SK-N-SH treated with all-trans-retinoic acid at 6 μM for 48 hours (cell line): ENCODE data around the gene SMOC2.

Experiments used
- ATAC-seq: fragments of 200-7000 bp; cut with Tn5 transposase; 3 replicates; pipeline ENCODE4 v1.9.1; 2020; ENCODE audit warnings: mild to moderate bottlenecking, moderate library complexity
- BACH2 ChIP-seq: fragments of 250-450 bp; sonication (Bioruptor Pico); IDR thresholded peaks from 2 replicates; pipeline ENCODE4 v1.9.0; 2021; ENCODE audit warnings: mild to moderate bottlenecking, borderline replicate concordance
- CSDC2 ChIP-seq: fragments of 250-450 bp; sonication (Bioruptor Pico); IDR thresholded peaks from 2 replicates; pipeline ENCODE4 v1.5.0; 2020; ENCODE audit warnings: mild to moderate bottlenecking, moderate library complexity
- ESRRG ChIP-seq: fragments of 250-450 bp; sonication (Bioruptor Pico); IDR thresholded peaks from 2 replicates; pipeline ENCODE4 v1.6.1; 2021; ENCODE audit warnings: mild to moderate bottlenecking
- ISL1 ChIP-seq: fragments of 250-450 bp; sonication (Bioruptor Pico); IDR thresholded peaks from 2 replicates; pipeline ENCODE4 v2.1.2; 2022; ENCODE audit warnings: mild to moderate bottlenecking, moderate library complexity
- OSR1 ChIP-seq: fragments of 250-450 bp; sonication (Bioruptor Pico); IDR thresholded peaks from 2 replicates; pipeline ENCODE4 v1.8.0; 2022; ENCODE audit warnings: moderate library complexity, mild to moderate bottlenecking, inconsistent platforms
- PATZ1 ChIP-seq: fragments of 250-450 bp; sonication (Bioruptor Pico); IDR thresholded peaks from 2 replicates; pipeline ENCODE4 v1.8.0; 2020; ENCODE audit warnings: mild to moderate bottlenecking, moderate library complexity, borderline replicate concordance
- POU6F1 ChIP-seq: fragments of 250-450 bp; sonication (Bioruptor Pico); IDR thresholded peaks from 2 replicates; pipeline ENCODE4 v1.8.0; 2021; ENCODE audit warnings: low read depth, mild to moderate bottlenecking, moderate library complexity, borderline replicate concordance
- PPARA ChIP-seq: fragments of 250-450 bp; sonication (Bioruptor Pico); IDR thresholded peaks from 2 replicates; pipeline ENCODE4 v1.5.0; 2020; ENCODE audit warnings: mild to moderate bottlenecking, borderline replicate concordance
- RARB ChIP-seq: fragments of 250-450 bp; sonication (Bioruptor Pico); IDR thresholded peaks from 2 replicates; pipeline ENCODE4 v1.8.0; 2021; ENCODE audit warnings: mild to moderate bottlenecking, moderate library complexity
- SNAI2 ChIP-seq: fragments of 250-450 bp; sonication (Bioruptor Pico); IDR thresholded peaks from 2 replicates; pipeline ENCODE4 v1.5.0; 2020; ENCODE audit warnings: mild to moderate bottlenecking, moderate library complexity
- TCF4 ChIP-seq: fragments of 250-450 bp; sonication (Bioruptor Pico); IDR thresholded peaks from 2 replicates; pipeline ENCODE4 v1.8.0; 2021; ENCODE audit warnings: mild to moderate bottlenecking, moderate library complexity, borderline replicate concordance
- TOX ChIP-seq: fragments of 250-450 bp; sonication (Bioruptor Pico); IDR thresholded peaks from 2 replicates; pipeline ENCODE4 v1.8.0; 2021; ENCODE audit warnings: mild to moderate bottlenecking, moderate library complexity, borderline replicate concordance
- TSHZ2 ChIP-seq: fragments of 250-450 bp; sonication (Bioruptor Pico); IDR thresholded peaks from 2 replicates; pipeline ENCODE4 v1.5.0; 2020; ENCODE audit warnings: mild to moderate bottlenecking, moderate library complexity
- ZC3H10 ChIP-seq: fragments of 250-450 bp; sonication (Bioruptor Pico); IDR thresholded peaks from 2 replicates; pipeline ENCODE4 v1.5.1; 2021; ENCODE audit warnings: mild to moderate bottlenecking, moderate library complexity
- ZFP3 ChIP-seq: fragments of 250-450 bp; sonication (Bioruptor Pico); IDR thresholded peaks from 2 replicates; pipeline ENCODE4 v1.5.0; 2020; ENCODE audit warnings: mild to moderate bottlenecking, moderate library complexity
- ZFP30 ChIP-seq: fragments of 450-650 bp; formaldehyde crosslinking; IDR thresholded peaks from 2 replicates; pipeline ENCODE4 v1.5.0; 2022; ENCODE audit warnings: mild to moderate bottlenecking, moderate library complexity
- ZNF565 ChIP-seq: fragments of 450-650 bp; formaldehyde crosslinking; conservative IDR thresholded peaks from 2 replicates; pipeline ENCODE4 v1.5.0; 2020; ENCODE audit warnings: low read depth, mild to moderate bottlenecking, moderate library complexity
- ZNF70 ChIP-seq: fragments of 450-650 bp; formaldehyde crosslinking; IDR thresholded peaks from 2 replicates; pipeline ENCODE4 v1.5.0; 2020; ENCODE audit warnings: mild to moderate bottlenecking, moderate library complexity

Gene SMOC2

GRCh38 chr6:168440520-168441433 lies at the start of gene SMOC2:
SMOC2 (plus strand) TSS chr6:168441184; CDS start chr6:168441371, 187 bp downstream.
- ATAC-seq = no peak
- TF ChIP-seq CSDC2 (CRISPR knock-in tag) (no peak), ZNF70 (CRISPR knock-in tag) (no peak), ZFP3 (no peak), PPARA (CRISPR knock-in tag) (no peak), SNAI2 (no peak)

GRCh38 chr6:168393126-168393870 lies 47.7 kb upstream of the SMOC2 start:
- TF ChIP-seq CSDC2 (CRISPR knock-in tag) = no peak
- TF ChIP-seq TOX = no peak
- TF ChIP-seq PATZ1 = no peak
- TF ChIP-seq TSHZ2 (CRISPR knock-in tag) = no peak
- no peak for TF ChIP-seq ZNF70 (CRISPR knock-in tag)
- no peak for TF ChIP-seq ZFP30 (CRISPR knock-in tag)
- no peak for TF ChIP-seq BACH2
- no peak for TF ChIP-seq PPARA (CRISPR knock-in tag)
- no peak for TF ChIP-seq ESRRG
- TF ChIP-seq RARB (CRISPR knock-in tag) = no peak
- TF ChIP-seq ZFP3 = no peak
- no peak for ATAC-seq

GRCh38 chr6:168394606-168395005 lies 46.4 kb upstream of the SMOC2 start:
- TF ChIP-seq ISL1 (no peak), ZFP30 (CRISPR knock-in tag) (no peak), CSDC2 (CRISPR knock-in tag) (no peak), ZNF70 (CRISPR knock-in tag) (no peak), OSR1 (CRISPR knock-in tag) (no peak), POU6F1 (CRISPR knock-in tag) (no peak), ZC3H10 (CRISPR knock-in tag) (no peak), TSHZ2 (CRISPR knock-in tag) (no peak), ZNF565 (CRISPR knock-in tag) (no peak), TCF4 (CRISPR knock-in tag) (no peak), BACH2 (no peak), ZFP3 (no peak), SNAI2 (no peak), PPARA (CRISPR knock-in tag) (no peak), PATZ1 (no peak)
- no peak for ATAC-seq
